ENCODE results near the gene APOLD1.
"Not testable (repeated sequence)": the region's sequence is repeated elsewhere in the genome, so short reads cannot be mapped to it uniquely, and the experiment has no call there.

APOLD1 gene

DNA sequence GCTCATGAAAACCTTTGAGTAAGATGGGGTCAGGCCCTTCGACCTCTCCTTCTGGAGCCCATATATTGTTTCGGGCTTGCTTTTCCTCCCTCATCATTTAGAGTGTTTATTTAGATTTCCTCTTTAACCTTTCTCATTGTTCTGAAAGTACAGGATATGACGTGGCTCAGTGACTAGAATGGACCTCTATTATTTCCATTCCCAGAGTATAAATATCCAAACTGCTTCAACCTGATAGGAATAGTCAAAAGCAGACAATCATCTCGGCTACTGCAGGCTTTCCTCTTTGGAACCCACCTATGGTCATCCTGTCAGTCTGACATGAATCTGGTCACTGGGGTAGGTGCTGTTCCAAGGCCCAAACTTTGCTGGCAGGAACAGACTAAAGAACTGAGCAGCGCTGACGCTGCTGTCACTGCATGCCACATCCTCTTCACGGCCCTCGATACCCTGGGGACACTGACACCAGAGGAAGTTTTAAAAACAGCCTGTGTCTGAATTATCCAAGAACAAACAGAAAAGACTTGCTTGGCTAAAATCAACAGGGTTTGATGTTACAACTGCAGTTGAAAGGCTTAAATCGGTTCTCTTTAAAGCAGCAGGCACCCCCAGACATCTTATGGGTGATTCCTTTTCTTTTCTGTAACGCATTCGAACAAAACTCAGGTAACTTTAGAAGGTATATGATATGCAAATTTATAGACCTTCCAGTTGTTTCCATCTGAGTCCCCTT lies 22.7 kb downstream of the APOLD1 start:
- DNase-seq (ENCODE audit: low read depth, low spot score), result no peak

DNA sequence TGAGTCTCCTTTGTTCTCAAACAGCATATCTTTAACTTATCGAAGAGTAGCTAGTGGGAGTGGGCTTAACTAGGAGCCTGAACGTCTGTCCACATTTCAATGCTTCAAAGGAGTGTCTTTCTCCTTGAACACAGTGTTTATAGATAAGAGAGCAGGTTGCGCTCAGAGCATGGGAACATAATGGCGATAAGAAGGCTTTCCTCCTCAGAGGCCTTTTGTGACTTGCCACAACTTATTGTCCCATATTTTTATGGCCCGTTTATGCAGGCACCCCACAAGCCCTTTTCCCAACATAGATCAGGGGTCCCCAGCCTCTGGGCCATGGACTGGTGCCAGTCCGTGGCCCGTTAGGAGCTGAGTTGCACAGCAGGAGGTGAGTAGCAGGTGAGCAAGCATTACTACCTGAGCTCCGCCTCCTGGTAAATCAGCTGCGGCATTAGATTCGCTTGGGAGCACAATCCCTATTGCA lies 25.1 kb downstream of the APOLD1 start:
- no peak for DNase-seq (ENCODE audit: low read depth, low spot score)

- no peak for DNase-seq (ENCODE audit: low read depth, low spot score)
These were observed 25.9 kb downstream of the APOLD1 start for GRCh38 chr12:12811343-12811742.

- no peak for DNase-seq (ENCODE audit: low read depth, low spot score)
These were observed 26.7 kb downstream of the APOLD1 start for GRCh38 chr12:12812174-12812573.

DNA sequence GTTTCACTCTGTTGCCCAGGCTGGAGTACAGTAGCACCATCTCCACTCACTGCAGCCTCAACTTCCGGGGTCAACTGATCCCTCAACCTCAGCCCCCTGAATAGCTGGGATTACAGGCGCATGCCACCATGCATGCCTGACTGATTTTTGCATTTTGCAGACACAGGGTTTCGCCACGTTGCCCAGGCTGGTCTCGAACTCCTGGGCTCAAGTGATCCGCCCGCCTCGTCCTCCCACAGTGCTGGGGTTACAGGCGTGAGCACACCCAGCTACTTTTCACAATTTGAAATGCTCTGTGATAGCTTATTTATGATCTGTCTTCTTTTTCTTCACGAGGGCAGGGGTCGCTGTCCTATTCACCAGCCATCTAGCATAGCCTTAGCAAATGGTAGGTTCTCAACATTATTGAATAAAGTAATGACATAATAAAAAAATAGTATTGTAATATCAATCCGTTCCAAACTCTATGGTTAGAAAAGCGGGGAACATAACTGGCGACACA lies 27.2 kb downstream of the APOLD1 start:
- no peak for DNase-seq (ENCODE audit: low read depth, low spot score)

GRCh38 chr12:12813120-12814101 lies 28.0 kb downstream of the APOLD1 start, which contains the start of gene DDX47:
Gene DDX47, plus strand, starts transcription at chr12:12813346. Its CDS starts 22 bp downstream, at chr12:12813368.
- peak; percentile 73 for DNase-seq (ENCODE audit: low read depth, low spot score)

DNA sequence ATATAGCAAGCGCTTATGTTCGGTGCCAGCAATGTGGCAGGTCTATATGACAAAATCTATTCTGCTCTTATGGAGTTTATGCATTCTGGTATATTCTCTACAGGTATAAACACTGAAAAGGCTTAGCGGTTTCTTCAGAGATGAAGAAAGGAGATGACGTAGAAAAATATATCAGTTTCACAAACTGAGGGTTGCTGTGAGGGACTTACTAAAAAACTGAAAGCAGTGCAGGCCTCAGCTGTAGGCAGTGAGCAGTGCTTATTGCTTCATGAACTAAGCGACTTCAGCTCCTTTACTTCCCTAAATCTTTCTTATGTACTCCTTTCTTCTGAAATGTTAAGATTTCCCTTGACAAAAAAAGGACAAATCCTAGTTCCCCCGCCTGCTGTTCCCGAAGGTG lies 32.2 kb downstream of the APOLD1 start:
- DNase-seq (ENCODE audit: low read depth, low spot score), result no peak

DNA sequence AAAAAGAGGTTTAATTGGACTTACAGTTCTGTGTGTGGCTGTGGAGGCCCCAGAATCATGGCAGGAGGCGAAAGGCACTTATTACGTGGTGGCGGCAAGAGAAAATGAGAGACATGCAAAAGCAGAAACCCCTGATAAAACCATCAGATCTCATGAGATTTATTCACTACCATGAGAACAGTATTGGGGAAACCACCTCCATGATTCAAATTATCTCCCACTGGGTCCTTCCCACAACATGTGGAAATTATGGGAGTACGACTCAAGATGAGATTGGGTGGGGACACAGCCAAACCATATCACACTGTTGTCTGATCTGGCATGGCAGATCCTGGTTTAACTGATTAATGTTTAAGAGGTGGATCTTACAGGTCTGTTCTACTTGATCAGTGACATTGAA lies 33.2 kb downstream of the APOLD1 start:
- no peak for DNase-seq (ENCODE audit: low read depth, low spot score)

DNA sequence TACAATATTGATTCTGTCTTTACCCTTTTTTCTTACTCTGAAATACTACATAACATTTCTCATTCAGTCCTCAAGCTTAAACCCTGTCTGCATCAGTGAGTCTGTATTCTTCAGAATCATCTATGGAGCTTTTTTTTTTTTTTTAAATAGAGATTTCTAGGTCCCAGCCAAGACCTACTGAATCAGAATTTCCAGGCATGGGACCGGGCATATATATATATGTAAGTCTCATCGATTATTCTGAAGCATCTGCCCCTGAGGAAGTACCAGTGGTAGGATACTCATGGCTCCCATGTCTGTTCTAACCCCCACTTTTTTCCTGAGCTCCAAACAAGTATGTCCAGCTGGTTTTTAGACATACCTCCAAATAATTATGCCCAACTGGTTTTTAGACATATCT lies 33.8 kb downstream of the APOLD1 start:
- no peak for DNase-seq (ENCODE audit: low read depth, low spot score)

- DNase-seq (ENCODE audit: low read depth, low spot score), result no peak
These were observed 34.4 kb downstream of the APOLD1 start for GRCh38 chr12:12819752-12820311.

GRCh38 chr12:12820376-12820775 lies 34.9 kb downstream of the APOLD1 start:
- not testable (repeated sequence) for DNase-seq (ENCODE audit: low read depth, low spot score)

DNA sequence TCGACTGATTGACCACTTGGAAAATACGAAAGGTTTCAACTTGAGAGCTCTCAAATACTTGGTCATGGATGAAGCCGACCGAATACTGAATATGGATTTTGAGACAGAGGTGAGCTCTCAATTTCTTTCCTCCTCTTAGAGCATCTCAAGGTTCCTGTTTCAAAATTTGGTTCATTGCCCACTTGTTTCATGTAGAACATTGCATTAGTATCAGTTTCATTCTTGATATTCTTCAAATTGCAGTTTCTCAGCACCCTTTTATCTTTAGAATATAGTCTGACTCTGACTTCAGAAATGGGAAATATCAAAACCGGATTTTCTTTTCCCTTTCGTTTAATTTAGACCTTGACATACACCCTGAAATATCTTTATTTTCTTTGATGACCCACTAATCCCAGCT lies 36.5 kb downstream of the APOLD1 start:
- DNase-seq (ENCODE audit: low read depth, low spot score), result no peak

- no peak for DNase-seq (ENCODE audit: low read depth, low spot score)
These were observed 37.4 kb downstream of the APOLD1 start for GRCh38 chr12:12822886-12823285.

GRCh38 chr12:12823300-12823699 lies 37.8 kb downstream of the APOLD1 start:
- no peak for DNase-seq (ENCODE audit: low read depth, low spot score)

- DNase-seq (ENCODE audit: low read depth, low spot score), result no peak
These were observed 38.4 kb downstream of the APOLD1 start for GRCh38 chr12:12823811-12824210.

GRCh38 chr12:12835378-12836146 lies 50.1 kb downstream of the APOLD1 start:
- DNase-seq (ENCODE audit: low read depth, low spot score), result no peak

GRCh38 chr12:12836571-12836970 lies 51.1 kb downstream of the APOLD1 start:
- no peak for DNase-seq (ENCODE audit: low read depth, low spot score)

DNA sequence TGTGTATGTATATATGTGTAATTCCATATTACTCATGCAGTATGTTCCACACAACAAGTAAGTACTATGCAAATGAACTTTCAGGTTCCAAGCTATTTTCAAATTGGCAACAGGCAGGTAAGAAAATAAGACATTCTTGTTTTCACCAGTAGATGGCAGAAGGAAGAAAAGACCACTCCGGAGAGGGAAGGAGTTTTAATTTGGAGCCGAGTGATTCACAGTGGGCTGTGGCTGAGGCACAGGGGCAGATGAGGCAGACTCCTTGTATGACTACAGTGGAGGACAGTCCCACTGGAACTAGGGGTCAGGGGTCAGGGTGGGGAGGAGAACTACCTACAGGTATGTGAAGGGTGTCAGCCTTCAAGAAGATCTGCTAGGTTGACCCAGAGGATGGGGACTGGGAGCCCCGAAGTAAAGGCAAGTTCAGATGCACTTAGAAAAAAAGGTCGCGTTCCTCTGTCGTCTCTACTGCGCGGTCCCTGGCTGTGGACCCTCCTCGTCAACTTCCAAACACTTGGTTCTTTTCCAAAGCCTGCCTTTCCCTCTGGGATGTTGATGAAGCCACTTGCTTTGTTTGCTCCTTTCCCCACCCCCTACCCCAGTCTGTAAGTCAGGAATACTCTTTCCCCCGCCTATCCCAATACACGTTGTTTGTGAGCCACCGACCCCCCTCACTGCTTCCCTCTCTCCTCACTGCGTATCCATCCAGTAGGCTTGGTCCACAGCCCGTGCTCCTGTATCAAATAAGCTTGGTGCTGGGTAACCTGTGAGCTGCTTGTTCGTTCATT lies 51.8 kb downstream of the APOLD1 start:
- peak; percentile 41 for DNase-seq (ENCODE audit: low read depth, low spot score)

DNA sequence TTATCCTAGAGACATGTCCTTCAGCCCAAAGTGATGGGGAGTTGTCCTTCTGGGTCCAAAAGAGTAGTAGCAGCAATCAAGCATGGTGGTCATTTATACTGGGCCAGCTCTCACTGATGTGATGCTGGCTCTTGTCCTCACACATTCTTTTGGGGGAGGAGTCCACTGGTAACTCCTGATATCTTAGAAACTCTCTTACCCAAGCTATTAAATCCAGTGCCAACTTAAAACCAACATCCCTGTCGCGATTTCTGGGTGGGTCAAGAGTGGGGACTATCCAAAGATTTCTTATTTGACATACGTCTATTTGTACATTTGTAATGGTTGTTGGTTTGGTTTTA lies 52.3 kb downstream of the APOLD1 start:
- no peak for DNase-seq (ENCODE audit: low read depth, low spot score)

- DNase-seq (ENCODE audit: low read depth, low spot score), result no peak
These were observed 53.5 kb downstream of the APOLD1 start for GRCh38 chr12:12839003-12839395.

Measured in smooth muscle cell of the brain vasculature (primary cell).